Peyer's patch (tissue), 4 donors: ENCODE data around the gene GGCT.

ENCODE experiments used
- CTCF ChIP-seq, 6 experiments: fragments of 450-650 bp in 4 of 6; fragments of 200-600 bp in 2 of 6; sonication (generic) in 1 of 6; IDR thresholded peaks; one replicate each; pipeline ENCODE4 v1.5.1; 2017 to 2019; ENCODE audit warnings: antibody characterized with exemption in 6 of 6, mild to moderate bottlenecking in 3 of 6, moderate library complexity in 1 of 6
- POLR2A ChIP-seq, 2 donors: fragments of 450-650 bp; IDR thresholded peaks; one replicate each; pipeline ENCODE4 v1.5.1; 2017; ENCODE audit warnings: antibody characterized with exemption in 2 of 2, mild to moderate bottlenecking in 2 of 2, moderate library complexity in 2 of 2

DNA sequence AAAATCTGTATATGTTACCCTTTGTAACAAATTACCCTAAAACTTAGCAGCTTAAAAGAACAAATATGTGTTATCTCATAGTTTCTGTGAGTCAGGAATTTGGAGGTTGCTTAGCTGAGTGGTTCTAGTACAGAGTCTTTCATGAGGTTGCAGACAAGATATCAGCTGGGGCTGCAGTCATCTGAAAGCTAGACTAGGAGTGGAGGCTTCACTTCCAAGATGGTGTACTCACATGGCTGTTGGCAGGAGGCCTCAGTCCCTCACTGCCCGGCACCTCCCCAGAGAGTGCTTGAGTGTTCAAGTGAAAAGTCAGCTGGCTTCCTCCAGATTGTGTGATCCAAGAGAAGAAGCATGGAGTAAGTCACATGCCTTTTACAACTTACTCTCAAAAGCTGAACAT, 16.9 kb upstream of the GGCT start:
- TF ChIP-seq CTCF (IDR thresholded peaks at IDR 0.05) (no peak), POLR2A (IDR thresholded peaks at IDR 0.05) (no peak)
